Activated naive CD8-positive, alpha-beta T cell (primary cell): ENCODE data around the gene KRTAP5-4.
"Not testable (repeated sequence)": the region's sequence is repeated elsewhere in the genome, so short reads cannot be mapped to it uniquely, and the experiment has no call there.

ENCODE experiments used
- H3K27ac Mint-ChIP-seq: one replicate; pipeline ENCODE4 v1.8.0; 2021; ENCODE audit warnings: mixed read lengths
- H3K27me3 Mint-ChIP-seq: one replicate; pipeline ENCODE4 v1.8.0; 2021; ENCODE audit warnings: mixed read lengths
- H3K36me3 Mint-ChIP-seq: one replicate; pipeline ENCODE4 v1.8.0; 2021; ENCODE audit warnings: mixed read lengths
- H3K4me1 Mint-ChIP-seq: one replicate; pipeline ENCODE4 v1.8.0; 2021; ENCODE audit warnings: low read depth, mixed read lengths
- H3K4me3 Mint-ChIP-seq: one replicate; pipeline ENCODE4 v1.8.0; 2021; ENCODE audit warnings: mild to moderate bottlenecking, mixed read lengths
- H3K9me3 Mint-ChIP-seq: one replicate; pipeline ENCODE4 v1.8.0; 2021; ENCODE audit warnings: low read depth, mixed read lengths

Gene KRTAP5-4, protein sequence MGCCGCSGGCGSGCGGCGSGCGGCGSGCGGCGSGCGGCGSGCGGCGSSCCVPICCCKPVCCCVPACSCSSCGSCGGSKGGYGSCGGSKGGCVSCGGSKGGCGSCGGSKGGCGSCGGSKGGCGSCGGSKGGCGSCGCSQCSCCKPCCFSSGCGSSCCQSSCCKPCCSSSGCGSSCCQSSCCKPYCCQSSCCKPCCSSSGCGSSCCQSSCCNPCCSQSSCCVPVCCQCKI

DNA sequence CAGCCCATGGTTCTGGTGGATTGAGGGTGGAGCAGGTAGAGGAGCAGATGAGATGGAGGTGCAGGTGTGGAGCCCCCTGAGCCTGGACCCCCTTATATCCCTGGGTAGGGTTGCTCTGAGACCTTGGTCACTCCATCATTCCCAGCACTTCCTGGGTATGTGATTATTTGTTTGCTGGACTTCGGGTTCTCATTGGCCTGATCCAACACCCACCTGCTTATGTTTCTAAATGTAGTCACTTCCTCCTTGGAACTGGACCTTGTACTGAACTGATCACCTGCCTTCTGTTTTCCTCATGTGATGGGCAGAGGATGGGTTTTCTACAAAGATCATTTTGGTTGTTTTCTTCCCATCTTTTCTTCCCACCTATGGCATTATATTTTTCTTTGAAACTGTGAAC is at the start of gene KRTAP5-4:
Gene KRTAP5-4, minus strand, starts transcription at position 53 of the 400 bp plus-strand sequence. Its CDS starts 45 bp downstream, at position 8.
- peaks cover 15% of the 10 kb centered on the region for H3K27me3 Mint-ChIP-seq
- no peak within 1 kb of the TSS for H3K4me3 Mint-ChIP-seq
- no peaks in the 10 kb centered on the region for H3K9me3 Mint-ChIP-seq
- H3K36me3 Mint-ChIP-seq = no peaks in the 10 kb centered on the region
- peaks cover 5% of the 10 kb centered on the region for H3K4me1 Mint-ChIP-seq
- H3K27ac Mint-ChIP-seq = no peak within 1 kb of the TSS

DNA sequence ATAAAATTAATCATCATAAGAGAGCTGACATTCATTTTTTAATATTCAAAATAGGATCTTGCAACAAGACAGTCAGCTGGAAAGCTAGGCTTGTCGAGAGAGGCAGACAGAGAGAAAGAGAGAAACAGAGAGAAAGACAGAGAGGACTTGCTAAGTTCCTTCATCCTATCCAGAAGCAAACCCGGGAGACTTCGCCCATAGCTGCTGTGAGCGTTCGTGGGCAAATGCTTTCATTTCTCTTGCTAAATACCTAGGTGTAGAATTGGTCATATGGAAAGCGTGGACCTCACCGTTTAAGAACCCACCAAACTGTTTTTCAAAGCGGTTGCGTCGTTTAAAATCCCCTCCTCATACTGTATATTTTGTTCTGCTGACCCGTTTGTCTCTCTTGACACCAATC is 49.7 kb upstream of the KRTAP5-4 start:
- no peaks in the 10 kb centered on the region for H3K9me3 Mint-ChIP-seq
- no peak overlapping the region for H3K4me3 Mint-ChIP-seq
- H3K27ac Mint-ChIP-seq = no peak overlapping the region
- H3K27me3 Mint-ChIP-seq = peaks cover 13% of the 10 kb centered on the region
- no peaks in the 10 kb centered on the region for H3K36me3 Mint-ChIP-seq
- peaks cover 7% of the 10 kb centered on the region for H3K4me1 Mint-ChIP-seq

DNA sequence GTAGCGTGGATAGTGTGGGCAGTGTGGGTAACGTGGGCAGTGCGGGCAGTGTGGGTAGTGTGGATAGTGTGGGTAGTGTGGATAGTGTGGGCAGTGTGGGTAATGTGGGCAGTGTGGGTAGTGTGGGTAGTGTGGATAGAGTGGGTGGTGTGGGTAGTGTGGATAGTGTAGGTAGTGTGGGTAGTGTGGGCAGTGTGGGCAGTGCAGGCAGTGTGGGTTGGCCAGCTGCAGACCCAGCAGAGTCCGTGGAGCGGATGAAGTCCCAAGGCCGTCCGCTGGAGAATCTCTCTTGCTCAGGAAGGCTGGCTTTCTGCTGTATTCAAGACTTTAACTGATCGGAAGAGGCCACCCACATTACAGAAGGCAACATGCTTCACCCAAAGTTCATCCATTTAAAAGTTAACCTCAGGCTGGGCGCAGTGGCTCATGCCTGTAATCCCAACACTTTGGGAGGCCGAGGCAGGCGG is 49.0 kb upstream of the KRTAP5-4 start:
- peaks cover 7% of the 10 kb centered on the region for H3K4me1 Mint-ChIP-seq
- no peaks in the 10 kb centered on the region for H3K9me3 Mint-ChIP-seq
- no peak overlapping the region for H3K27ac Mint-ChIP-seq
- peaks cover 11% of the 10 kb centered on the region for H3K27me3 Mint-ChIP-seq
- no peak overlapping the region for H3K4me3 Mint-ChIP-seq
- H3K36me3 Mint-ChIP-seq = no peaks in the 10 kb centered on the region

DNA sequence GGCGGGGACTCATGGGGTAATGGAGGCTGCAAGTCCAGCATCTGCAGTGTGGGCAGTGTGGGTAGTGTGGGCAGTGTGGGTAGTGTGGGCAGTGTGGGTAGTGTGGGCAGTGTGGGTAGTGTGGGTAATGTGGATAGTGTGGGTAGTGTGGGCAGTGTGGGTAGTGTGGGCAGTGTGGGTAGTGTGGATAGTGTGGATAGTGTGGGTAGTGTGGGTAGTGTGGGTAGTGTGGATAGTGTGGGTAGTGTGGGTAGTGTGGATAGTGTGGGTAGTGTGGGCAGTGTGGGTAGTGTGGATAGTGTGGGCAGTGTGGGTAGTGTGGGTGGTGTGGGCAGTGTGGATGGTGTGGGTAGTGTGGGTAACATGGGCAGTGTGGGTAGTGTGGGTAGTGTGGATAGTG is 48.5 kb upstream of the KRTAP5-4 start:
- not testable (repeated sequence) for H3K9me3 Mint-ChIP-seq, H3K4me3 Mint-ChIP-seq, H3K36me3 Mint-ChIP-seq, H3K4me1 Mint-ChIP-seq, H3K27ac Mint-ChIP-seq, H3K27me3 Mint-ChIP-seq

DNA sequence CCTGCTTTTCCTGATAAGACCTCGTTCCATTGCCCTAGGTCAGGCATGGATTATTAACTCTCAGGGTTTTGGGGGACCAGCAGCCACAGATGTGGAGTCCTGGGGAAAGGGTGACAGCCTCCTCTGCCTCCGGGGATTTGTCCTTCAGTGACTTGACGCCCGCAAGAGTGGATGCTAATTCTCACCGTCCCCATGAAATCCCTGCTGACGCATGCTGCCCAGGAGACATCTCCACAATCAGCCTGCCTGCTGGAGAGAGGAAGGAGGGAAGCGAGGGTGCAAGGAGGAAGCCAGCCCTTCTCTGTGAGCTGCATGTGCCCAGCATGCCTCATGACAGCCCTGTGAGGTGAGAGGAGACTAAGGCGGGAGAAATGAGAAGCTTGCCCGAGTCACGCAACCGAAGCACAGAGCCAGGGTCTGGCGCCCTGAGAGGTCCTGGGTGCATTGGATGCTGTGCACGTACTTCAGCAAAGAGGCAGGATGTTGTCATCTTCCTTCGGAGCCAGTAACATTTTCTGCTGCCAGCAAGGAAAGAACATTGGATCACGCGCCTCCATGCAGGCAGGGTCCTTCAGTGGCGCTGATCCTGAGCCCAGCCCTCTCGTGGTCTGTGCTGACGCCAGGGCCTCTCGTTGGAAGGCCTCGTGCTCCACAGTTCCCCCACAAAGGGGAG is 47.7 kb upstream of the KRTAP5-4 start:
- H3K4me3 Mint-ChIP-seq = no peak overlapping the region
- H3K9me3 Mint-ChIP-seq = no peaks in the 10 kb centered on the region
- H3K4me1 Mint-ChIP-seq = peaks cover 7% of the 10 kb centered on the region
- peaks cover 8% of the 10 kb centered on the region for H3K27me3 Mint-ChIP-seq
- H3K27ac Mint-ChIP-seq = no peak overlapping the region
- no peaks in the 10 kb centered on the region for H3K36me3 Mint-ChIP-seq

DNA sequence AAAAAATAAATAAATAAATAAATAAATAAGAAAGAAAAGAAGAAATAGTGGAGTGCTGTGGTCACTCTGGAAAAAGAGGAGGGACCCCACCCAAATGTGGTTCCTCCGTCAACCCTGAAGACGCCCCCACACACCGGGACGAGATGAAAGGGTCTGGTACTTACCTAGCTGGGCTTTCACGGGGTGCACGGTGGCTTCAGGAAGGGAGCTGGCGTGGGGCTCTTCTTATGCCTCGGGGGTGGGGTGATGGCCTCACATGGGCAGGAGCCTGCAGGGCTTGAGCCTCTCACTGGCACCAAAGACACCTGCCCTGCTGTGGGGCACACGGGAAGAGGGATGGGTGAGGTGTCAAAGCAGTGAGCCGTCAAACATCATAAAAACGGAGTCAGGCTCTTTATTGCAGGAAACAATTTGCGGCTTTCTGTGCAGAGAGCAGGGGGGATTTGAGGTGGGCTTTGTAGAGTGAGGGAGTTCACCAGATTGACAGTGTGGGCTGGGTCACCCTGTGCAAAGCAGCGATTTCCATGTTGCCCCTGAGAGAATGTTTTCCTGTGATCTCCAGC is 47.1 kb upstream of the KRTAP5-4 start:
- Mint-ChIP-seq H3K4me1 (peaks cover 7% of the 10 kb centered on the region), H3K27me3 (peaks cover 6% of the 10 kb centered on the region), H3K36me3 (no peaks in the 10 kb centered on the region), H3K27ac (no peak overlapping the region), H3K9me3 (no peaks in the 10 kb centered on the region), H3K4me3 (no peak overlapping the region)

DNA sequence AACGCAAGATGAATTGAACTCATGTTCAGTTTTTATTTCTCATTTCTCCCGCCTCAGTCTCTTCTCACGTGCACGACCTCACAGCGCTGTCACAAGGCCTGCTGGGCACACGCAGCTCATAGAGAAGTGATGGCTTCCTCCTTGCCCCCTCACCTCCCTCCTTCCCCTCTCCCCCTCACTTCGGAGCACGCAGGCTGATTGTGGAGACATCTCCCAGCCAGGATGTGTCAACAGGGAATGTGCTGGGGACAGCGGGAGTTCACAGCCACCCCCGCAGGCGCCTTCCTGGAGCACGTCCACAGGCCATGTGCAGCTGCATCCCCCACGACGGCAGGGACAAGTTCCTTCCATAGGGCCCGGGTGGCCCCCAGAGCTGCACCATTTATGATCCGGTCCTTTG is 46.0 kb upstream of the KRTAP5-4 start:
- H3K27me3 Mint-ChIP-seq = peaks cover 6% of the 10 kb centered on the region
- H3K9me3 Mint-ChIP-seq = no peaks in the 10 kb centered on the region
- H3K27ac Mint-ChIP-seq = no peak overlapping the region
- H3K4me3 Mint-ChIP-seq = no peak overlapping the region
- no peaks in the 10 kb centered on the region for H3K36me3 Mint-ChIP-seq
- peaks cover 7% of the 10 kb centered on the region for H3K4me1 Mint-ChIP-seq

DNA sequence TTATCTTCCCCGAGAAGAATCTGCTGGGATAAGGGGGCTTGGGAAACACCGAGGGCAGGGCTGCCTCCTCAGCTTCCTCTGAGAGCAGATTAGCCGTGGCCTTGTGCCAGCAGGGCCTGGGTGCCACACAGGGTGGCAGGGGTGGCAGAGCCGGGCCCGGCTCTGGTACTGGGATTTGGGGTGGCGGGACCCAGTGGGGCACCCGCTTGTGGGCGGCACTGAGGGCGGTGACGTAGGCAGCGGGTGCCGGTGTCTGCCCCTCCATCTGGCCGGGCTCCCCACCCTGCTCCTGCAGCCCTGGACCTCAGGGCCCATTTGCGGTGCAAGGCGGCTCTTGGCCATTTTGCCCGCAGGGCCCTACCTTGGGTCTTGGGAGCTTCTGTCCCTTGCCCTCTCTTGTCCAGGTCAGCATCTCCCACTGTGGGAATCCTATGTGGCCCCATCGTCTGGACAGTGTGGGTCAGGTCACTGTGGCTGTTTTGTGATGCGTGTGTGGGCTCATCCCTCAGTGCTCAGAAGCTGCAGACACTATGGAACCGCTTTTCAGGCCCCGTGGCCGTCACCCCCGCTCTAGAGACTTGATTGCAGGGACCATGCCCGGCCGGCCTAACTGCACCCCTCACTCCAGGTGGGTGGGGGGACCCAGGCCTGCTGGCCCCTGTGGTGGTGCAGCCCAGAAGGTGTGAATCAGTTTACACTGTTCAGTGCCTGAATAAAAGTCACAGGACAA is 45.3 kb upstream of the KRTAP5-4 start:
- H3K4me3 Mint-ChIP-seq = no peak overlapping the region
- no peak overlapping the region for H3K27ac Mint-ChIP-seq
- peaks cover 8% of the 10 kb centered on the region for H3K27me3 Mint-ChIP-seq
- no peaks in the 10 kb centered on the region for H3K9me3 Mint-ChIP-seq
- no peaks in the 10 kb centered on the region for H3K36me3 Mint-ChIP-seq
- peaks cover 7% of the 10 kb centered on the region for H3K4me1 Mint-ChIP-seq

DNA sequence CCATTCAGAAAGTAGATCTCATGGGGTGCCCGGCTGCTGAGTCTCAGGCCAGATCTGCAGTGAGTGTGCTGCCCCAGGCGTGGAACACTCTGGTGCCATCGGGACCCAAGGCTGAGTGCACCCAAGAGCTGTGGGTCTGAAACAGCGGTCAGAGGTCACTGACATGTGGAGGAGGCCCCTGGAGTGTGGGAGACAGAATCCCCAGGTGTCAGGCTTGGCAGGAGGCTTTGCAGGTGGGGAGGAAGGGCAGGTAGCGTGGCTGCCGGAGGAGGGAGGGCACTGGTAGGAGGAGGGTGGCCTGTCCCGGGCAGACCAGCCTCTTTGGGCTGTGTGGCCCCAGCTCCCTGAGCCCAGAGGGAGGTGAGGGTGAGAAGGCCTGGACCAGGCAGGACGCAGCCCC is 43.4 kb upstream of the KRTAP5-4 start:
- Mint-ChIP-seq H3K36me3 (no peaks in the 10 kb centered on the region), H3K9me3 (no peaks in the 10 kb centered on the region), H3K4me3 (no peak overlapping the region), H3K4me1 (peaks cover 8% of the 10 kb centered on the region), H3K27me3 (peaks cover 8% of the 10 kb centered on the region), H3K27ac (no peak overlapping the region)

DNA sequence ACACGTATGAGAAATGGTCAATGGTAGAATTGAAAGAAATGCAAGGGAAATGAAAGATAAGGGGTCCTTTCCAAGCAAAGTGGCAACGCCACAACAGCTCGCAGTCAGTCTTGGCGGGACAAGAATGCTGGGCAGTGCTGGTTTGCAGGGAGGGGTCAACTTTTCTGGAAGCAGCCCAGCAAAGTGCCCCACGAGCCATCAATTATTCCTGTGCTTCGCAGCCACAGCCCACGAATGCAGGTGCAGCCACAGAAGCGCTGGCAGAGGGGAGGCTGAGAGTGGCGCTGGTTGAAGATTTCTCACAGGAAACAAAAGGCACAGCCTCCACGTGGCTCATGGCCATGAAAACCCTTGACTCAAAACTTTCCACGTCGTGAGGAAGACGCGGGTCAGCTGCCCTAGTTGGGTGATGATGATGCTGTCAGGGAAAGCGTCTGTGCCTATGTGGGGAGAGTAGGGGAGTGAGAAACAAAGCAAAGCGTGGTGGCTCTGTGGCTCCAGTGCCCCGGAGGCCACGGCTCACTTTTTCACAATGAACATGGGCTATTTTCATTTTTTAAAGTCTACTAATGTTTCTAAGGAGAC is 40.9 kb upstream of the KRTAP5-4 start:
- not testable (repeated sequence) for H3K9me3 Mint-ChIP-seq, H3K27ac Mint-ChIP-seq, H3K36me3 Mint-ChIP-seq, H3K4me3 Mint-ChIP-seq, H3K27me3 Mint-ChIP-seq
- H3K4me1 Mint-ChIP-seq = peaks cover 11% of the 10 kb centered on the region

DNA sequence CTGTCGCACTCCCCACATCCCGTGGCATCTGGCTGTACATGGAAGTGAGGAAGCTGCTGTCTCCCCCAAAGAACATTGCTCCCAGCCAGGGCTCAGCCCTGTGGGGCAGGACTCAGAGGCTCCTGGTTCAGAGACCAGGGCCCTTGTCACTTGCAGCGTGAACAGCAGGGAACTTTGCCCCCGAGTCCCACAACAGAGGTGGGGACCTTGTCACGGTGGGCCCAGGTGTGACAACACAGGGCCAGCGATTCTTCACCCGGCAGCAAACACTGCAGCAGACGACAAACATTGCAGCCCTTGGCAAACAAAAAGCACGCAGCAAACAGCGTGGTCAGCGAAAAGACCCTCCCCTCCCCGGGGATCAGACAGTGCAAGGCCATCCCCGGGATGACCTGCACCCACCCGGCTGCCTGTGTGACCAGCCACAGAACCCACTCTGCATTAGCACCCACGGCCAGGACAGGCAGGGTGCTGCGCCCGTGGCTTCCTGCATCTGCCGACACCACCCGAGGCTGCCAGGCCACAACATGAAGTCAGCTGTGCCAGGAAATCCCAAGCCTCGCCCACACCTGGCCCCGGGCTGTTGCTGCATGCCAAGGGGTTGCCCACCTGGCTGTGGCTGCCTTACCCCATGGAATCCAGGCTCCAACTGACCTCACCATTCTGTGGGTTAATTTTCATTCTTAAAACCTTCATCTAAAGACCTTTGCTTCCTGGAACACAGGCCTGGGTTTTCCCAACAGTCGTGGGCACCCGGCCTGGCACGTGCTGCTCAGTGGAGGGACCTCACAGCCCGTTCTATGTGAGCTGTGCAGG is 39.7 kb upstream of the KRTAP5-4 start:
- peaks cover 11% of the 10 kb centered on the region for H3K4me1 Mint-ChIP-seq
- not testable (repeated sequence) for H3K27ac Mint-ChIP-seq, H3K27me3 Mint-ChIP-seq, H3K9me3 Mint-ChIP-seq, H3K36me3 Mint-ChIP-seq, H3K4me3 Mint-ChIP-seq

DNA sequence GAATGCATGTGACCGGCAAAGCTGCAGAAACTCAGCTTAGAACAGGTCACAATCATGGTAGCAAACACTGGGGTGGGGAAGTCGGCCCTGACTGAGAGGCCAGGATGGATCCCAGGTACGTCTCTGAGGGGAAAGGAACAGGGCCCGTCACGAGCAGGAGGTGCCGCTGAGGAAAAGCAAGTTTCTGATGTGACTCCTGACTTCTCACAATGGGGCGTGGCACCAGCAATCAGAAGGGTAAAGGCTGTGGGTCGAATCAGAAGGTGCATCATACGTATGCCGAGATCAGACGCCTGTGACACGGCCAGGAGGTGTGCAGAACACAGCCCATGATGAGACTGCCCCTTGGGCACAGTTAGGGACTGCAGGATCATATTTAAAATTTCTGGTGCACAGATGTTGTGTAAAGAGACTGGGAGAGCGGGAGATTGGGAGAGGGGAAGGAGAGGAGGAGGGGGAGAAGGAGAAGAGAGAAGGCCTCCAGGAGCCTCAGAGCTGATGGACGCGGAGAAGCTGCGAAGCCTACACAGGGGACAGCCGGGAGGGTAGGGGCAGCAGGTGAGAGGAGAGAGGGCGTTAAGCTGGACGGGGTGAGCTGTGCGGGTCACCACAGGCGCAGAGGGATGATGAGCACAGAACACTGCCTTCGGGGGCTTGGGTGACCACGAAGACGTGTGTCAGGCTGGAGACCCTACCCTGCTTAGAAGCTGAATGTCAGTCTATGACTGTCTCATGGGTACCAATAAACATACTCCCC is 38.4 kb upstream of the KRTAP5-4 start:
- Mint-ChIP-seq H3K27me3 (peaks cover 6% of the 10 kb centered on the region), H3K36me3 (no peaks in the 10 kb centered on the region), H3K27ac (no peak overlapping the region), H3K4me1 (peaks cover 11% of the 10 kb centered on the region), H3K4me3 (no peak overlapping the region), H3K9me3 (no peaks in the 10 kb centered on the region)

DNA sequence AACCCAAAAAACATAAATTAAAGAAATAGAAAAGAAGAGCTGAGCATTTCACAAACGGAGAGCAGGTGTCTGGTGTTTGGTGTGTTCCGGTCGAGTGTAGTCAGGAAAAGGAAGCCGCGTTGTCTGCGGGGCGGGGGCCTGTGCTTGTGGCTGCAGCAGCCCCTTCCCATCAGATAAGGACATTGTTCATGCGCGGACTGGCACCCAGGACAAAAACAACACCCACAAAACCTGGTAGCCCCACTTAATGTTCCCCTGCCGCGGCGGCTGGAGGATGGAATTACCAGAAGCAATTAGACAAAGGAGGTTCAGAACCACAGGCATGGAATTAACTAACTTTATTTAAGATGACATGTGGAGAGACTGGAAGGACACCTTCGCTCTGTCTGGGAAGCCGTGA is 37.6 kb upstream of the KRTAP5-4 start:
- Mint-ChIP-seq H3K27ac (no peak overlapping the region), H3K36me3 (no peaks in the 10 kb centered on the region), H3K9me3 (no peaks in the 10 kb centered on the region), H3K4me3 (peak overlapping the region; percentile 2), H3K27me3 (peaks cover 8% of the 10 kb centered on the region), H3K4me1 (peaks cover 11% of the 10 kb centered on the region)

DNA sequence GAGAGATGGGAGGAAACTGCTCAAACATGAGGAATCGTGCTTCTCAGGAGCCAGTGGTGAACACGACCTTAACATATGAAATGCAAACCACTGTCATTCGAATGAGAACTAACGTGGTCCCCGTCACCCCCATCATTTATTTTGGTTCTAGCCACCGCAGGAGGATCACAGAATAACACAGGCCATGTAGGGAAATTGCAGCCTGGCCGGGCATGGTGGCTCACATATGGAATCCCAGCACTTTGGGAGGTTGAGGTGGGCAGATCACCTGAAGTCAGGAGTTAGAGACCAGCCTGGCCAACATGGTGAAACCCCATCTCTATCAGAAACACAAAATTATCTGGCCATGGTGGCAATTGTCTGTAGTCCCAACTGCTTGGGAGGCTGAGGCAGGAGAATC is 34.7 kb upstream of the KRTAP5-4 start:
- Mint-ChIP-seq H3K9me3 (no peaks in the 10 kb centered on the region), H3K4me1 (peaks cover 12% of the 10 kb centered on the region), H3K27me3 (peaks cover 9% of the 10 kb centered on the region)

More for the DNA sequence above, 34.7 kb upstream of the KRTAP5-4 start:
- H3K4me3 Mint-ChIP-seq = no peak overlapping the region
- H3K27ac Mint-ChIP-seq = no peak overlapping the region
- no peaks in the 10 kb centered on the region for H3K36me3 Mint-ChIP-seq
